B cell (primary cell): ENCODE results near the gene LRRC4C.

Source experiments
- CTCF ChIP-seq: fragments of 200-600 bp; IDR thresholded peaks from one replicate; pipeline ENCODE4 v1.8.0; 2022; ENCODE audit warnings: antibody characterized with exemption, mild to moderate bottlenecking
- EZH2 ChIP-seq: IDR thresholded peaks from 2 replicates; pipeline ENCODE4 v1.6.1; 2012; ENCODE audit warnings: borderline replicate concordance, low read depth, mild to moderate bottlenecking, moderate library complexity, low read length; ENCODE audit not compliant: insufficient read depth, poor library complexity, severe bottlenecking

- TF ChIP-seq CTCF, result no peak
- no peak for TF ChIP-seq EZH2
Observed at GRCh38 chr11:41458641-41459040, 811 bp downstream of the LRRC4C start.
